ENCODE measurements around the gene LRP1.

DNA sequence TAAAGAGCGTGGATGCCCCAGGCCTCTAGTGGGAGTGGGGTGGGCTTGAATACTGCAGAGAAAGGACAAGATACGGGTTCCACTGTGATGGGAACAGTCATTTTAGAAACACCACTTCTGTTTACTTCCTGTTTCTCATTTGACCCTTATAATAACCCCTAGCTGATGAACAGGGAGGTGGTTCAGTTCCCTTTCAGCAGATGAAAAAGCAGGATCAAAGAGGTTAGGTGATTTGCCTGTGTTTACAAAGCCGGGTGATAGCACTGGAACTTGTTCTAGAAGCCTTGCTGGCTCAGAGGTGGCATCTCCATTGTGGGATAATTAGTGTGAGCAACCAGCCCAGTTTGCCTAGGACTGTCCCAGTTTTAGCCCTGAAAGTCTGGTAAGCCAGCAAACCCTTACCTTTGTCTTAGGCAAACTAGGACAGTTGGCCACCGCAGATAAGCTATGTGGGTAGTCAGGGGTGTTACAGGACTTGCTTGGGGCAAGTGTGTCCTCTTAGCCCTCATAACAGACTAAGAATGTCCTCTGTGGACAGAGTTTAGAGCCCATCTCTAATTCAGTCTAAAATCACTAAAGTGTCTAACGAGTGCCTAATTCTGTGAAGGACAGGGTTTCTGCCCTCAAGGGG is 26.6 kb downstream of the LRP1 start:
- TF ChIP-seq, protein P1, sequence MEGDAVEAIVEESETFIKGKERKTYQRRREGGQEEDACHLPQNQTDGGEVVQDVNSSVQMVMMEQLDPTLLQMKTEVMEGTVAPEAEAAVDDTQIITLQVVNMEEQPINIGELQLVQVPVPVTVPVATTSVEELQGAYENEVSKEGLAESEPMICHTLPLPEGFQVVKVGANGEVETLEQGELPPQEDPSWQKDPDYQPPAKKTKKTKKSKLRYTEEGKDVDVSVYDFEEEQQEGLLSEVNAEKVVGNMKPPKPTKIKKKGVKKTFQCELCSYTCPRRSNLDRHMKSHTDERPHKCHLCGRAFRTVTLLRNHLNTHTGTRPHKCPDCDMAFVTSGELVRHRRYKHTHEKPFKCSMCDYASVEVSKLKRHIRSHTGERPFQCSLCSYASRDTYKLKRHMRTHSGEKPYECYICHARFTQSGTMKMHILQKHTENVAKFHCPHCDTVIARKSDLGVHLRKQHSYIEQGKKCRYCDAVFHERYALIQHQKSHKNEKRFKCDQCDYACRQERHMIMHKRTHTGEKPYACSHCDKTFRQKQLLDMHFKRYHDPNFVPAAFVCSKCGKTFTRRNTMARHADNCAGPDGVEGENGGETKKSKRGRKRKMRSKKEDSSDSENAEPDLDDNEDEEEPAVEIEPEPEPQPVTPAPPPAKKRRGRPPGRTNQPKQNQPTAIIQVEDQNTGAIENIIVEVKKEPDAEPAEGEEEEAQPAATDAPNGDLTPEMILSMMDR (IDR thresholded peaks at IDR 0.05): no peak
- no peak for TF ChIP-seq ZFX (IDR thresholded peaks at IDR 0.05; ENCODE audit: borderline replicate concordance)

All from 22Rv1 (cell line).